Stimulated activated CD8-positive, alpha-beta memory T cell treated with anti-CD3 and anti-CD28 coated beads, Interleukin-4, amount 100 ng/mL, for 4 hours (primary cell): Measurements from ENCODE around the gene JAG2.

Source experiments
- DNase-seq, 2 donors: peaks; one replicate each; pipeline ENCODE4 v3.0.0-alpha.2; 2020; ENCODE audit warnings: low read depth in 2 of 2, low spot score in 1 of 2

Gene JAG2

DNA sequence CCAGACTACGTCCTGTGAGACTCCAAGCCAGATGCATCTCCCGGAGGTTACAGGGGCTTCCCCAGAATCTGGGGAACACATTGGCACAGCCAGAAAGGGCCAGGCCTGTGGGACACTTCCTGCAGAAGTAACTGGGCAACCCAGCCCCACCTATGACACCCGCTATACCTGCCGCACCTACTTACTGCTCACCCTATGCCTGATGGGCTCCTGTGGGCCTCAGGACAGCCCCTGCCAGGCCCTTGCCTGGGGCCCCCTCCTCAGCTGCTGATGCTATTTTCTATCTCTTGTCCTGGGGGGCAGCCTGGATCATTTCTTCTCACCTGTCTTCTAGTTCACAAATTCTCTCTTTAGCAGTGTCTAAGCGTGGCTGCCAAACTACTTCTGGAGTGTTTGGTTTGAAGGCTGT lies 28.7 kb downstream of the JAG2 start:
- no peak for DNase-seq

DNA sequence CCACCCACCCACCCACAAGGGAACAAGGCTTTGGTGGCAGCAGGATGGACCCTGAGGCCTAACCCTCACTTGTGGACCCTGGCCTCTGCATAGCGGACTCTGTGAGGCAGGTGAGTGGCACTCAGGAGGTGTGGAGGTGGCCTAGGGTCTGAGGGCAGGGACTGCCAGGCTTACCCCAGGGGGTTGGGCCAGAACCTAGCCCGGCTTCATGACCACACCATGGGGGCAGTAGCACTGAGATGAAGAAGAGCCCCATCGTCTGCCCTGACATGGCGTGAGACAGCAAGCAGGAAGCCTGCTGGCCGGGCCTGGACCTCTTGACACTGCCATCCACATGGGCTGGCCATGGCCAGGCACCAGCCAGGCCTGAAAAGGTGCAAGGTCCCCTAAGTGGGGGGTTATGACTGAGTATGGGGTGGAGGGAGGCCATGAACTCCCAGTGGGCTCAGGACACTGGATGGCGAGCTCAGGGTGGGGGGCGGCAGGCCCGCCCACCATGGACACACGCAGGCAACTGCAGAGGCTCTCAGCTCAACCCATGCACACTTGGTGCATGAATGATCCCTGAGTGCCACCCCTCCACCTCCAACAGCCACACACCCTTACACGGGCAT lies 29.3 kb downstream of the JAG2 start:
- DNase-seq: no peak

GRCh38 chr14:105138551-105139111 lies 29.9 kb downstream of the JAG2 start:
- no peak for DNase-seq

DNA sequence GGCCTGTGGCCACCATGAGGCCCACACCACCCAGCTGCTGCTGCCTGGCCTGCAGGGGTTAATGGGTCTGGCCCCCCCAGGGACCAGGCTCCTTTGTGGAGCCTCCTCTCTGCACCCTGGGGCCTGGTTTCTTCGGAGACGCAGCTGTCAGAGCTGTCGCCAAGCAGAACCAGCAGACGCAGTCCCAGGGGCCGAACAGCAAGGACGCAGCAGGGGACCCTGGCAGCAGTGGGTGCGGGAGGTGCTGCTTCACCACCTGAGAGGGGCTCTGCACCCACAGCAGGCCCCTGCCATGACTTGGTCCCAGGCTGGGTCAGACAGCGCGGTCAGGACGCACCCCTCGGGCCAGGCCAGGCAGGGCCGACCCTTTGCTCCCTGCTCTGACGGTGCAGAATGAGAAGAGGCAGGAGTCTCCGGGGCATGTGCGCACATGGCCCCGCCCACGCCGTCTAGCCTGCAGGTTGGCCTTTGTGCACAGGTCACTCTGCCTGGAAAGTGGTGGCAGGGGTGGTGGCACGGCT lies 30.5 kb downstream of the JAG2 start:
- no peak for DNase-seq

GRCh38 chr14:105137481-105138020 lies 31.0 kb downstream of the JAG2 start:
- DNase-seq: no peak

DNA sequence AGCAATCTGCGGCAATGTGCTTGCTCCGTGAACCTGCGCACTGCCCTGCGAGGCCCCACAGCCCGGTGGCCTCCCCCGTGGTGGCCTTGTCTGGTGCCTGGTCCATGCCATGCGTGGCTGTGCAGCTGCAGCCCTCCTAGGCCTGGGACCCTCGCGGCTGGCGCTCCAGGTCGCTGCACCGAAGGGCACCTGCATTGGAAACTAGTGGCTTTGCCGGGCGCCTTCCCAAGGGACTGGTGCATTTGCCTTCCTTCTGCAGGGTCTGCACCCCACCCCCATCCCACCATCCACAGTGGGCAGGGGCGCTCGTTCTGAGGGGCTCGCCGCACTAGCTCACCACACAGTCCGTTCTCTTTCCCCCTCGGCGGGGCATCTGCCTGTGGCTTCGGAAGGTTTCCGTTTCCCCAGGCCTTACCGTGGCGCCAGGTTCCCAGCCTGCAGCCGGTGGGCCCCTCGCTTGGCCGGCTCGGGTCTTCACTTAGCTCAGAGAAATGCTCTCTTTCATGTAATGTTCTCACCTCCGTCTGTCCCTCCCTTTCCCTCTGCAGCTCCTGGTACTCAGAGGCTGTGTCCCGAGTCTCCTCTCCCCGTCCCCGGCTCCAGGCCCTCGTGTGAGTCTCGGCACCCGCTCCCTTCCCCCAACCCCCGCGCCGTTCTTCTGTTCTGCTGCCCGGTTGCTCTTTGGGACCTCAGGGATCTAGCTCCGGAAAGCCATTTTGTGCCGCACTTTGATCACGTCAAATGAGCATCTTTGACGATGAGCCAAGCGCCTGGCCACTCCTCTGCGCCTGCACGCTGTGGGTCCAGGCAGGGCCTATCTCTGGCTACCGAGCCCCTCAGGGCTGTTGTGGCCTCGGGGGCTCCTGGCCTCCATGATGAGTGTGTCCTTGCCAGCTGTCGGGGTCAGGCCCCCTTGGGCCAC lies 31.9 kb downstream of the JAG2 start:
- DNase-seq: no peak

- no peak for DNase-seq
Measured at GRCh38 chr14:105135700-105136395, 32.7 kb downstream of the JAG2 start.

- no peak for DNase-seq
Measured at GRCh38 chr14:105132921-105133654, 35.5 kb downstream of the JAG2 start.

GRCh38 chr14:105131241-105131640 lies 37.3 kb downstream of the JAG2 start:
- DNase-seq: no peak

- DNase-seq: no peak
Measured at GRCh38 chr14:105128059-105128458, 40.5 kb downstream of the JAG2 start.

DNA sequence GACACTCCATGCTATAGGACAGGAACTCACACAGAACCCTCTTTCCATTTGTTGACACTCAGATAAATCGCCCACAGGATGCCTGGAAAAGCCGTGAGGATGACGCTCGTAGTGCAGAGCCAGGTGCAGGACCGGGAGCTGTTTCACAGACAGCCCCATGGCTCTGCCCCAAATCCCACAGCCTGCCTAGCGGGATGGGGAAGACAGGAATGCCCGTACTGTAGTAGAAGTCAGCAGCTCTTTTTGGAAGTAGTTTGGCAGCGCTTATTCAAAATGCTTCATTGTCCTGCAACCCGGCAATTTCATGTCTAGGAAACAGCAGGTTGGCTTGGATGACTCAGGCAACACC lies 41.6 kb downstream of the JAG2 start:
- DNase-seq: no peak

DNA sequence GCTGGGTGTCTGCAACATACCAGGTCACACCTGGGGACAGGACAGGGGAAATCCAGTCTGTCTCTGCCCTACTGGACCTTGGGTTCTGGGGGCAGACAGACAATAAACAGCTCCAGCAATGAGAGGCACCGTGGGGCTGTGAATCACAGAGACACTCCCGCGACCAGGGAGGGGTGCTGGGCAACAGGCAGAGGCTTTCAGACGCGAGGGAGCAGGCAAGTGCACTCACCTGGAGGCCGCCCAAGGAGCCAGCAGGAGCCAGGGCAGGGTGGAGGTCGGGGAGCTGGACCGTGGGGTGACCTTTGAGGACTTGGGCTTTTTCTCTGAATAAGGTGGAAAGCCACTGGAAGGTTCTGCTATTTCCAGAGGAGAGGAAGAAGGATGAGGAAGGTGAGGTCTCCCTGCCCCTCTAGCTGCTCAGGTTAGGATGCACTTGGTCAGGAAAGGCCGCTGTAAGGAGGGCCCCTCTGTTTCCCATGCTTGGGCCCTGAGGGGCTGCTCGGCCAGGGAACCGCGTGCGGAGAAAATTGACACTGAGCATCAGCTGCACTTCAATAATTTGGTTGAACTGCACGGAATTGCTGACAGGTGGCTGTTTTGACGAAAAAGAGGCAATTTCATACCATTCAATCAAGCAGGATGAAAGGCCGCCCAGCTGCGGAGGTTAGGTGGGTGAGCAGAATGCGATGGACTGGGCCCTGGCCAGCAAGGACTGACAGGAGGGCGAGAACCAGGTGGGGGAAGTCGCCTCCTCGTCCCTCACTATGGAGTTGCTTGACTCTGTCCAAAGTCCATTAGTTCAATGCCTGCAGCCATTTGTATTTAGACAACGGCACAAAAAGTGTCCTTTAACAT lies 42.2 kb downstream of the JAG2 start:
- no peak for DNase-seq

- no peak for DNase-seq
Measured at GRCh38 chr14:105124823-105125222, 43.8 kb downstream of the JAG2 start.

- no peak for DNase-seq
Measured at GRCh38 chr14:105123981-105124765, 44.4 kb downstream of the JAG2 start.

DNA sequence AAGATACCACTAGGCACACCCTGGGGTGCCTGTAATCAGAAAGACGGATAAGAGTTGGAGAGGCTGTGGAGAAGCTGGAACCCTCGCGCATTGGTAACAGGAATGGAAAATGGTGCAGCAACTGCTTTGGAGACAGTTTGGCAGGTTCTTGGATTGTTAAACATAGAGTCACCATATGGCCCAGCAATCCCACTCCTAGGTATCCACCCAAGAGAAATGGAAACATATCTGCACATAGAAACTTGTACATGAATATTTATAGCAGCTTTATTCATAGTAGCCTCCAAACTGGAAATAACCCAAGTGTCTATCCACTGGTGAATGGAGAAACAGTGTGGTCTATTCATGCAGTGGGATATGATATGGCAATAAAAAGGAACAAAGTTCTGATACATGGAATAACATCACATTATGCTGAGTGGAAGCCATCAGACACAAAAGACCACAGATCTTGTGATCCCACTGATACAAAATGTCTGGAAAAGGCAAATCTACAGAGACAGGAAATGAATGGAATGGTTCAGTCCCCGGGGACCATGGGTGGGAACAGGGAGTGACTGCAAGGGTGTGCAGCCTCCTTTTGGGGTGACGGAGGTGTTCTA lies 45.4 kb downstream of the JAG2 start:
- no peak for DNase-seq

DNA sequence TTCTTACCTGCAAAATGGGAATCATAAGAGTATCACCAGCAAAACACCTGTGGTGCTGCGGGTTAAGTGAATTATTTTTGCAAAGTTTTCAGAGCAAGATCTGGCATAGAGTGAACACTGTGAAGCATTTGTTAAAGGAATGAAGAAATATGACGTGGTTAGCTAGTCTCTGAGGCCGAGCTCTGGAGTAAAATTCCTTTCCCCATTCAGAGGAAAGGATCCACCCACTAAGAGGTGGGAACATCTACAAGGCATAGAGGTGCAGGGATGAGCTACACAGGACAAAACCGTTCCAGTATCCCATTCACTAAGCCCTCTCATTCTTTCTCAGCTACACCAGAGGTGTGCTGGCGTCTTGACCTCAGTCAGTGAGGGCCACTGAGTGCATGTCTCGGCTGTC lies 48.5 kb downstream of the JAG2 start:
- no peak for DNase-seq

- DNase-seq: no peak
Measured at GRCh38 chr14:105119408-105120025, 49.1 kb downstream of the JAG2 start.
